CD4-positive, CD25-positive, alpha-beta regulatory T cell (primary cell): ENCODE measurements around the gene CNTNAP2. TPM values are rescaled to one million over a fixed set of nuclear protein-coding genes. Genes with fewer than 3 reads are reported as not detected.
"Not testable (repeated sequence)": the region's sequence is repeated elsewhere in the genome, so short reads cannot be mapped to it uniquely, and the experiment has no call there.

ENCODE experiments used
- ATAC-seq, 2 donors: fragments of 150-1000 bp; cut with Tn5 transposase; one replicate each; pipeline ENCODE4 v1.10.0; 2021; ENCODE audit warnings: low read depth in 2 of 2, moderate number of reproducible peaks in 2 of 2, moderate library complexity in 1 of 2
- DNase-seq, 3 donors: peaks; one replicate each; pipeline versions ENCODE4 v3.0.0 to v3.0.0-alpha.2; 2012 to 2022; ENCODE audit warnings: mixed read lengths in 1 of 3
- H3K27ac ChIP-seq: one replicate; pipeline ENCODE4 v1.7.0; 2013; ENCODE audit warnings: mild to moderate bottlenecking, low read length; ENCODE audit not compliant: insufficient read depth, poor library complexity, severe bottlenecking
- H3K27me3 ChIP-seq: one replicate; pipeline ENCODE4 v1.7.0; 2013; ENCODE audit warnings: low read length; ENCODE audit not compliant: control insufficient read depth, insufficient read depth
- H3K36me3 ChIP-seq: one replicate; pipeline ENCODE4 v1.7.0; 2013; ENCODE audit warnings: mild to moderate bottlenecking, low read length, moderate library complexity; ENCODE audit not compliant: control insufficient read depth, insufficient read depth
- H3K4me1 ChIP-seq: 2 replicates; pipeline ENCODE4 v1.7.0; 2013; ENCODE audit warnings: mild to moderate bottlenecking, low read length; ENCODE audit not compliant: insufficient read depth, control insufficient read depth, poor library complexity, severe bottlenecking
- H3K4me3 ChIP-seq: one replicate; pipeline ENCODE4 v1.7.0; 2013; ENCODE audit warnings: low read depth, mild to moderate bottlenecking, low read length, moderate library complexity
- H3K9me3 ChIP-seq, 2 experiments: 1 replicate in 1 of 2; 2 replicates in 1 of 2; pipeline ENCODE4 v1.7.0; 2013; ENCODE audit warnings: low read length in 2 of 2, mild to moderate bottlenecking in 1 of 2, moderate library complexity in 1 of 2; ENCODE audit not compliant: control insufficient read depth in 2 of 2
- H3K27ac Mint-ChIP-seq, 3 donors: one replicate each; pipeline ENCODE4 v1.8.0; 2020 to 2022; ENCODE audit warnings: mild to moderate bottlenecking in 3 of 3, mixed read lengths in 3 of 3, moderate library complexity in 2 of 3
- H3K27me3 Mint-ChIP-seq: one replicate; pipeline ENCODE4 v1.8.0; 2022; ENCODE audit warnings: mild to moderate bottlenecking, mixed read lengths
- H3K36me3 Mint-ChIP-seq: one replicate; pipeline ENCODE4 v1.8.0; 2020; ENCODE audit warnings: mixed read lengths
- H3K4me1 Mint-ChIP-seq, 4 donors: one replicate each; pipeline ENCODE4 v1.8.0; 2020 to 2022; ENCODE audit warnings: mixed read lengths in 4 of 4, mild to moderate bottlenecking in 1 of 4
- H3K4me3 Mint-ChIP-seq, 4 donors: one replicate each; pipeline ENCODE4 v1.8.0; 2020 to 2022; ENCODE audit warnings: mild to moderate bottlenecking in 4 of 4, mixed read lengths in 4 of 4, moderate library complexity in 3 of 4
- H3K9me3 Mint-ChIP-seq, 7 donors: one replicate each; pipeline ENCODE4 v1.8.0; 2020 to 2022; ENCODE audit warnings: mixed read lengths in 7 of 7, mild to moderate bottlenecking in 3 of 7, moderate library complexity in 2 of 7
- polyA plus RNA-seq, 4 donors: library from polyadenylated mRNA; unstranded; fragments of 300-500 nt; fragmentation: Illumina TruSeq; gene quantifications; one replicate each; pipeline ENCODE4 v1.2.3, GENCODE V29; 2021
- total RNA-seq: library from RNA; stranded (reverse); gene quantifications from one replicate; pipeline ENCODE4 v1.2.3, GENCODE V29; 2022

CNTNAP2 gene
- total and polyA plus RNA-seq, 5 donors from 2014 or later, result 0.02 to 0.15 TPM; not detected in 3

DNA sequence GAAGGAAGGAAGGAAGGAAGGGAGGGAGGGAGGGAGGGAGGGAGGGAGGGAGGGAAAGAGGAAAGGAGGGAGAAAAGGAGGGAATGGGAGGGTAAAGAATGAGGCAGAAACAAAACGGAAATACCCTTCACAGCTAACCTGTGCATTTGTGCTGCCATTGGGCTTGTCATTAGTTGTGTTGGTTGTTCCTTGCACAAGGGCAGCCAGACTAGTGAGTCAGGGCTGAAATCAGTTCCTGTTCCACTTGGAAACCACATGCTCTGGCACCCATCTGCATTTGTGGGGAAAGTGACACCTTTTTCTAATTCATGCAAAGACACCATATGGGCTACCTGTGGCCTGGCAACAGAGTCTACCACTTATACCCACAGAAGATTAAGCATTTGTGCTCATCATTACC is 1469.9 kb downstream of the CNTNAP2 start:
- Mint-ChIP-seq H3K4me1 (no peaks in the 10 kb centered on the region), H3K36me3 (no peaks in the 10 kb centered on the region), H3K27ac (no peak overlapping the region), H3K27me3 (no peaks in the 10 kb centered on the region), H3K4me3 (no peak overlapping the region), H3K9me3 (peaks cover 0 to 4% (median 1%) of the 10 kb centered on the region in 7 donors)
- no peaks in the 10 kb centered on the region for H3K9me3 ChIP-seq
- no peaks in the 10 kb centered on the region for H3K4me1 ChIP-seq
- ATAC-seq (no peak), DNase-seq (no peak)
- H3K27ac ChIP-seq, result no peak overlapping the region
- H3K4me3 ChIP-seq, result no peak overlapping the region
- no peaks in the 10 kb centered on the region for H3K36me3 ChIP-seq
- no peaks in the 10 kb centered on the region for H3K27me3 ChIP-seq

DNA sequence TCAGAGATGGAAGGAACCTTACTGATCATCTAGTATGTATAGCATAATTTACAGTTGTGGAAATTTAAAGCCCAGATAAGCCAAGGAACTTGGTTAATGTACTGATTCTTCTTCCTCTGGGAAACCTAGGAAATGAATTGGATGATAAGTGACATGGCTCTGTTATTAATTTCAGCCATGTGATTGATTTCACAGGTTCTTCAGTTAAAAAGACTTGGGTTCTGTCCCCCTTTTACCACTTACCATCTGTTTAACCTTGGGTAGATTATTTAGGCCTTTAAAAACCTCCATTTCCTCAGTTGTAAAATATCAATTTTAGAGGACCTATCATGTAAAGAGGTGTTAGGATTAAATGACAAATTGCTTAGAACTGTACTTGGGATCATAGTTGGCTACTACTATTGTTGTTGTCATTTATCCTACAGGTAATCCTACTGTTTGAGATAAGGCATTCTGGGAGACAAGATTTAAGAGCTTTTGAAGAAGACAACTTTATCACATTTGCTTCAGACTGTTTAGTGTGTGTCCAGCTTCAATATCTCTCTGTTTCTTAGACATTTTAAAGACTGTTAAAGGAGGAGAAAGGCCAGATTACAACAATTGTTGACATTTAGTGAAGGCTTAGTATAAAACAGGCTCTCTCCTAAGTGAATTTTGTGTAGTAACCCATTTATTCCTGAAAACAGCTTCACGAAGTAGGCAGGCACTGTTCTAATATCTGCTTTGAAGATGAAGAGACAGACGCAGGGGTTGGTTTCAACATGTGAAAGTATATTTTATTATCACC is 1476.9 kb downstream of the CNTNAP2 start:
- H3K4me3 Mint-ChIP-seq, result no peak overlapping the region
- Histone ChIP-seq H3K27ac (no peak overlapping the region), H3K36me3 (no peaks in the 10 kb centered on the region), H3K9me3 (no peaks in the 10 kb centered on the region), H3K4me3 (no peak overlapping the region), H3K4me1 (no peaks in the 10 kb centered on the region), H3K27me3 (no peaks in the 10 kb centered on the region)
- no peaks in the 10 kb centered on the region for H3K36me3 Mint-ChIP-seq
- DNase-seq, result no peak
- no peak overlapping the region for H3K27ac Mint-ChIP-seq
- no peak for ATAC-seq
- no peaks in the 10 kb centered on the region for H3K27me3 Mint-ChIP-seq
- H3K4me1 Mint-ChIP-seq, result no peaks in the 10 kb centered on the region
- H3K9me3 Mint-ChIP-seq, result peaks cover 0 to 14% (median 5%) of the 10 kb centered on the region in 7 donors

DNA sequence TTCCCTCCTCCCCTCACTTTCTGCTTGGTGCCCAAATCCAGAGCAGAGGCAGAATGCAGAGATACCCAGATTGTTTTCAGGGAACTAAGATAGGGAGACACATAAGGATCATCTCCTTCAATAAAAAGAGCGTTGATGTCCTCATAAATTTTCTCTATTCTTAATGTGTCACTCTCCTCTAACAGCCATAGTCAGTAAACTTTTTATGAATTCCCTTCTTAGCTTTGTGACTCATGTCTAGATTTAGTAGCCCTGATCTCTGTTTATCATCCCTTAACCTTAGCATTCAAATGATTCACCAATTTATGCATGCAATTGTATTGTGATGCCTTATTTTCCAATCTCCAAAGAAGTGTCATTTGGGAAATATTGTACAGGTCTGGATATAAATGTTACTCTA is 1478.4 kb downstream of the CNTNAP2 start:
- Mint-ChIP-seq H3K4me1 (no peaks in the 10 kb centered on the region), H3K27me3 (no peaks in the 10 kb centered on the region), H3K4me3 (no peak overlapping the region), H3K9me3 (peaks cover 3 to 24% (median 9%) of the 10 kb centered on the region in 7 donors), H3K36me3 (no peaks in the 10 kb centered on the region), H3K27ac (no peak overlapping the region)
- Histone ChIP-seq H3K4me1 (no peaks in the 10 kb centered on the region), H3K4me3 (no peak overlapping the region), H3K36me3 (no peaks in the 10 kb centered on the region), H3K27me3 (no peaks in the 10 kb centered on the region), H3K27ac (no peak overlapping the region), H3K9me3 (no peaks in the 10 kb centered on the region)
- DNase-seq (no peak), ATAC-seq (no peak)

DNA sequence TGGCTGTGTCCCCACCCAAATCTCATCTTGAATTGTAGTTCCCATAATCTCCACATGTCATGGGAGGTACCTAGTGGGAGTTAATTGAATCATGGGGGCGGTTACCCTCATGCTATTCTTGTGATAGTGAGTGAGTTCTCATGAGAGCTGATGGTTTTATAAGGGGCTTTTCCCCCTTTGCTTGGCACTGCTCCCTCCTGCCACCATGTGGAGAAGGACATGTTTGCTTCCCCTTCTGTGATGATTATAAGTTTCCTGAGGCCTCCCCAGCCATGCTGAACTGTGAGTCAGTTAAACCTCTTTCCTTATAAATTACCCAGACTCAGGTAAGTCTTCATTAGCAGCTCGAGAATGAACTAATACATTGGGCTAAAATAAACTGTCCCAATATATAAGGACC is 1482.1 kb downstream of the CNTNAP2 start:
- not testable (repeated sequence) for H3K36me3 ChIP-seq, H3K4me3 ChIP-seq, H3K9me3 ChIP-seq, H3K27ac Mint-ChIP-seq, DNase-seq, H3K27me3 ChIP-seq, H3K4me1 Mint-ChIP-seq, H3K4me3 Mint-ChIP-seq, H3K27me3 Mint-ChIP-seq, H3K36me3 Mint-ChIP-seq, H3K27ac ChIP-seq, ATAC-seq, H3K4me1 ChIP-seq
- H3K9me3 Mint-ChIP-seq, result peaks cover 3 to 26% (median 8%) of the 10 kb centered on the region in 7 donors

DNA sequence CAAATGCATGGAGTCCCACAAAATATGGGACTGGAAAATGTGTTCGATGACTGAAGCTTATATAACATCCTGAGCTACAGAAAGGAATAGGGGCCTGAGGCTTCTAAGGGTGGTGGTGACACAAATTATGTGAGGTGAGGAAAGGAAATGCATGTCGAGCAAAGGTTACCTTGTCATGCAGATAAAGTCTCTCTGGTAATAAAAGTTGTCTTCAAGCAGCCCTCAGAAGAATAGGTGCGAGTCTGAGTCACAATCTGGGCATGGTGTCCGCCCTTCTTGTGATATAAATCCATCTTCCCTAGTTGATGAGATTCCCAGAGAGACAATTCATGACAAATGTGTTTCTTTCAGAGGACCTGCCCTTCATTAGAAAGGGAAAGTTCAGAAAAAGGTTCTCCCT is 1488.7 kb downstream of the CNTNAP2 start:
- no peak overlapping the region for H3K27ac ChIP-seq
- no peaks in the 10 kb centered on the region for H3K4me1 Mint-ChIP-seq
- no peaks in the 10 kb centered on the region for H3K9me3 ChIP-seq
- H3K4me1 ChIP-seq, result no peaks in the 10 kb centered on the region
- no peaks in the 10 kb centered on the region for H3K27me3 Mint-ChIP-seq
- DNase-seq (no peak), ATAC-seq (no peak)
- no peaks in the 10 kb centered on the region for H3K36me3 ChIP-seq
- H3K36me3 Mint-ChIP-seq, result no peaks in the 10 kb centered on the region
- H3K9me3 Mint-ChIP-seq, result peaks cover 0 to 14% (median 4%) of the 10 kb centered on the region in 7 donors
- H3K27ac Mint-ChIP-seq, result no peak overlapping the region
- H3K4me3 ChIP-seq, result no peak overlapping the region
- H3K27me3 ChIP-seq, result no peaks in the 10 kb centered on the region
- H3K4me3 Mint-ChIP-seq, result no peak overlapping the region

DNA sequence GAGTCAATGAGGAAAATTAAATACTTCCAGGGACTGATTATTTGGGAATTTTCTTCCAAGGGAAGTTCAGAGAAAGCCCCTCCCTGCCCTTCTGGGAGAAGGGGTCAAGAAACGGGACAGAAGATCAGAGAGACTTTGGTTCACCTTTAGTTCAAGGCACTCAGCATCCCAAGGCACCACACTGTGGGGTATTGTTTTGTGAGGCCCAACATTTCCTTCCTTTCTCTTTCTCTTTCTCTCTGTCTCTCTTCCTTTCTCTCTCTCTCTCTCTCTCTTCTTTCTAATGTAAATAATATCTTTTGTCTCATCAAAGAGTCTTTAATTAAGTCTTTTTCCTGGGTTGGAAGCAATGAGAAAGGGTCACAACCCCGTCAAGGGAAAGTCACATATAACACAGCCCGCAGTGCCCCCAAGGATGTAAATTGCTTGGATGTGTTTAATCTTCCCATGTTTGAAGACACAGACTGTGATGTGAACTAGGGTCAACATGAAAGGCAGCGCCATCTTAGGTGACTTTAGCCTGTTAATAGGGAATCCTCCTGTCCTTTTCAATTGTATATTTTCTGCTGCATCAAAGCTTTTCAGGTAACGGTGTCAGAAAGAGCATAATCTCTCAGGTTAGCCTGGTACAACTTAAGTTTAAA is 1490.7 kb downstream of the CNTNAP2 start:
- H3K36me3 Mint-ChIP-seq, result no peaks in the 10 kb centered on the region
- H3K4me1 Mint-ChIP-seq, result no peaks in the 10 kb centered on the region
- Histone ChIP-seq H3K4me3 (no peak overlapping the region), H3K4me1 (no peaks in the 10 kb centered on the region), H3K27ac (no peak overlapping the region), H3K27me3 (no peaks in the 10 kb centered on the region), H3K9me3 (no peaks in the 10 kb centered on the region), H3K36me3 (no peaks in the 10 kb centered on the region)
- peaks cover 0 to 11% (median 3%) of the 10 kb centered on the region in 7 donors for H3K9me3 Mint-ChIP-seq
- no peak overlapping the region for H3K4me3 Mint-ChIP-seq
- no peak for DNase-seq
- no peak for ATAC-seq
- H3K27ac Mint-ChIP-seq, result no peak overlapping the region
- no peaks in the 10 kb centered on the region for H3K27me3 Mint-ChIP-seq

DNA sequence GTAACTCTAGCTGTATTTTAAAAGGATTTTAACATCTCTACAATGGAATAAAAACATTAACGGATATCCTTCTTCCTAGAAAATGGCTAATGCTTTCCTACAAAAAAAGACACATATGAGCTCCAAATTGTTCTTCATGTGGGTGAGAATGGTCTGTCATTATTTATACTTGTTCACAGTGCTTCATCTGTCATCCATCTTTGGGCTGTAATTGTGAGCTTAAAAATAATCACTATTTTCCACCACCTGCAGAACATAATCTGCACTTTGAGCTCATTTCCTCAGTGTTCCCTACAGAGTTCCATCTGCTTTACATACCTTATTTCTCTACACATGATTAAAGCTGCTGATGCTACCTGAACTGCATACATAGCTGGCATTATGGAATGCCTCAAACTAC is 1494.8 kb downstream of the CNTNAP2 start:
- no peaks in the 10 kb centered on the region for H3K36me3 Mint-ChIP-seq
- no peaks in the 10 kb centered on the region for H3K4me1 Mint-ChIP-seq
- H3K27me3 ChIP-seq, result no peaks in the 10 kb centered on the region
- H3K4me3 ChIP-seq, result no peak overlapping the region
- ATAC-seq (no peak), DNase-seq (no peak)
- H3K27ac ChIP-seq, result no peak overlapping the region
- H3K27me3 Mint-ChIP-seq, result no peaks in the 10 kb centered on the region
- no peak overlapping the region for H3K4me3 Mint-ChIP-seq
- H3K27ac Mint-ChIP-seq, result peak overlapping the region in 1 of 3 donors; percentile 52
- H3K4me1 ChIP-seq, result no peaks in the 10 kb centered on the region
- no peaks in the 10 kb centered on the region for H3K9me3 ChIP-seq
- H3K36me3 ChIP-seq, result no peaks in the 10 kb centered on the region
- H3K9me3 Mint-ChIP-seq, result peaks cover 0 to 4% (median 1%) of the 10 kb centered on the region in 7 donors

DNA sequence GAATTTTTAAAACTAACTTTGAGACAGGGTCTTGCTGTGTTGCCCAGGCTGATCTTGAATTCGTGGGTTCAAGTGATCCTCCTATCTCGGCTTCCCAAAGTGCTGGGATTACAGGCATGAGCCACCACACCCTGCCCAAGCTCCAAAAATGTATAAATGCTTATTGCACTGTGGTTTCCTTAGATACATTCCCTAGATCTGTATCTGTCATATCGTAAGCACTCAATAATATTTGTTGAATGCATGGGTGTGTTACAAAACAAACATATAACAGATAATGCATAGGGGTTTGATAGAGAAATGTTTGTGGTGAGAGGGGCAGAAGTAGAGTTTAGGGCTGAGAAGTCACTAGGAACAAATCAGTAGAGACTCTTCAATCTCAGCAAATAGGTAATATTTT is 1518.7 kb downstream of the CNTNAP2 start:
- Mint-ChIP-seq H3K27ac (no peak overlapping the region), H3K27me3 (no peaks in the 10 kb centered on the region), H3K9me3 (peaks cover 1 to 17% (median 12%) of the 10 kb centered on the region in 7 donors), H3K4me1 (no peaks in the 10 kb centered on the region), H3K36me3 (no peaks in the 10 kb centered on the region), H3K4me3 (no peak overlapping the region)
- H3K27ac ChIP-seq, result no peak overlapping the region
- no peak overlapping the region for H3K4me3 ChIP-seq
- DNase-seq (no peak), ATAC-seq (no peak)
- H3K36me3 ChIP-seq, result no peaks in the 10 kb centered on the region
- H3K4me1 ChIP-seq, result no peaks in the 10 kb centered on the region
- no peaks in the 10 kb centered on the region for H3K27me3 ChIP-seq
- H3K9me3 ChIP-seq, result peaks cover 0 to 4% of the 10 kb centered on the region in 2 experiments
